Measurements from ENCODE around the gene ATRX.
"Not testable (repeated sequence)": the region's sequence is repeated elsewhere in the genome, so short reads cannot be mapped to it uniquely, and the experiment has no call there.

ATRX gene

DNA sequence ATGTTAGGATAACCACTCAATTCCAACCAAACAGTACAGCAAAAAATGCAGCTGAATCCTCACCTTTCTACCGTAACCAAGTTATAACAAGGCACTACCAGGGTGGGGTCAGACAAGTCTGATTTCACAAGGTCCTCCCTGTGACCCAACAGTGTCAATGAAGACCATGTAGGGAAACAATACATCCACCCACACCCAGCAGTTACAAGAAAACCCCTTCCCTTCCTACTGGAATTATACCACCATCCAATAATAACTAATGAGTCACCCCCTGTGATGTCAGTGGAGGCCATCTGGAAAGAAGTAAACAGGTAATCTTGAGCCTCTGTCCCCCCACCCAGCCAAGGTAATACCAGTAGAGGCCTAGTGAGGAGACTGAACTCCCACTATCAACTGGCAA lies 221.2 kb downstream of the ATRX start:
- no peak for DNase-seq (ENCODE audit: extremely low read depth, low read depth)
- TF ChIP-seq, protein P1, sequence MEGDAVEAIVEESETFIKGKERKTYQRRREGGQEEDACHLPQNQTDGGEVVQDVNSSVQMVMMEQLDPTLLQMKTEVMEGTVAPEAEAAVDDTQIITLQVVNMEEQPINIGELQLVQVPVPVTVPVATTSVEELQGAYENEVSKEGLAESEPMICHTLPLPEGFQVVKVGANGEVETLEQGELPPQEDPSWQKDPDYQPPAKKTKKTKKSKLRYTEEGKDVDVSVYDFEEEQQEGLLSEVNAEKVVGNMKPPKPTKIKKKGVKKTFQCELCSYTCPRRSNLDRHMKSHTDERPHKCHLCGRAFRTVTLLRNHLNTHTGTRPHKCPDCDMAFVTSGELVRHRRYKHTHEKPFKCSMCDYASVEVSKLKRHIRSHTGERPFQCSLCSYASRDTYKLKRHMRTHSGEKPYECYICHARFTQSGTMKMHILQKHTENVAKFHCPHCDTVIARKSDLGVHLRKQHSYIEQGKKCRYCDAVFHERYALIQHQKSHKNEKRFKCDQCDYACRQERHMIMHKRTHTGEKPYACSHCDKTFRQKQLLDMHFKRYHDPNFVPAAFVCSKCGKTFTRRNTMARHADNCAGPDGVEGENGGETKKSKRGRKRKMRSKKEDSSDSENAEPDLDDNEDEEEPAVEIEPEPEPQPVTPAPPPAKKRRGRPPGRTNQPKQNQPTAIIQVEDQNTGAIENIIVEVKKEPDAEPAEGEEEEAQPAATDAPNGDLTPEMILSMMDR (IDR thresholded peaks at IDR 0.05; ENCODE audit: low read depth, low read length), result no peak

DNA sequence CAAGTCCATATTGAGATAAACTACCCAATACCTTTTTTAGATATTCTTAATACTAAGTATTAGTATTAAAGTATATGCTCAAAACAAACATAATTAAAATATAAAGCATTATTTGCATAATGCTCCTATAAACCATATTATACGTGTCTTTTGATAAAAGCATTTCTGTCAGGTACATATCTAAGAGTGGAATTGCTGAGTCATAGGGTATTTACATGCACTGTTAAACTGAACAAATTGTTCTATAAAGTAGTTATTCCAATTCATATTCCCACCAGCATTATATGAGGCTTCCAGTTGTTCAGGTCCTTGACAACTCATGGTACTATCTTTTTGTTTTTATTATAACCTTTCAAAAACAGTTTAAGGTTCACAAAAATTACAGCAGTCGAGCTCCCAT lies 224.6 kb downstream of the ATRX start:
- no peak for DNase-seq (ENCODE audit: extremely low read depth, low read depth)
- TF ChIP-seq, protein P1 (IDR thresholded peaks at IDR 0.05; ENCODE audit: low read depth, low read length), result no peak

DNA sequence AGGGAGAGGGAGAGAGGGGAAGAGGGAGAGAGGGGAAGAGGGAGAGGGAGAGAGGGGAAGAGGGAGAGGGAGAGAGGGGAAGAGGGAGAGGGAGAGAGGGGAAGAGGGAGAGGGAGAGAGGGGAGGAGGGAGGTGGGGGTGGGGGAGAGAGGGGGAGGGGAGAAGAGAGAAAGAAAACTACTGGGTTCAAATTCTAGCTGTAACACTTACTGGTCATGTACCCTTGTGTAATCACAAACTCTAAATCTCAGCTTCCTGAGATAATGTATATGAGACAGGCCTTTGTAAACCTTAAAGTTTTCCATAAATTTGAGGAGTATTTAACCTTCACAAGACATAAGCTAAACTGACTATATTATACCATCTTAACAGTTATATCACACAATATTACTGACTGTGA lies 229.7 kb downstream of the ATRX start:
- no peak for DNase-seq (ENCODE audit: extremely low read depth, low read depth)
- TF ChIP-seq, protein P1 (IDR thresholded peaks at IDR 0.05; ENCODE audit: low read depth, low read length), result no peak

DNA sequence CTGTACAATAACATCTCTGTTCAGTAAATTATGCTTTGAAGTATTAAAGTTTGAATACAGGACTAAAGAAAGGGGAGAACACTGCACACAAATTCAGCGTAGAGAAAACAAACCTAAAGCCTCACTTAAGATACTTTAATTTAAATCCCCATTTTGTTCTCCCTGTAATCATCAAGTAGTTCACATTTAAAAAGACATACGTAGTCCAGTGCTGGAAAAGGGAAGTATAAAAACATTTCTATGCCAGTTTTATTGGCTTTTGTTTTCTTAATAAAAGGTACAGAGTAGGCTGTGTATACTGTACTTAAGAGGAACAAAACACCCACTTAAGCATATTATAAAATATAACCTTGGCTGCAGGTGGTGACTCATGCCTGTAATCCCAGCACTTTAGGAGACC lies 237.3 kb downstream of the ATRX start:
- no peak for DNase-seq (ENCODE audit: extremely low read depth, low read depth)
- TF ChIP-seq, protein P1 (IDR thresholded peaks at IDR 0.05; ENCODE audit: low read depth, low read length), result no peak

DNA sequence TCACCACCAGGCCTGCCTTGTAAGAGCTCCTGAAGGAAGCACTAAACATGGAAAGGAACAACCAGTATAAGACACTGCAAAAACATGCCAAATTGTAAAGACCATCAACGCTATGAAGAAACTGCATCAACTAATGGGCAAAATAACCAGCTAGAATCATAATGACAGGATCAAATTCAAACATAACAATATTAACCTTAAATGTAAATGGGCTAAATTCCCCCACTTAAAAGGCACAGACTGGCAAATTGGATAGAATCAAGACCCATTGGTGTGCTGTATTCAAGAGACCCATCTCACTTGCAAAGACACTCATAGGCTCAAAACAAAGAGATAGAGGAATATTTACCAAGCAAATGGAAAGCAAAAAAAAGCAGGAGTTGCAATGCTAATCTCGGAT lies 246.2 kb downstream of the ATRX start:
- DNase-seq (ENCODE audit: extremely low read depth, low read depth), result not testable (repeated sequence)

DNA sequence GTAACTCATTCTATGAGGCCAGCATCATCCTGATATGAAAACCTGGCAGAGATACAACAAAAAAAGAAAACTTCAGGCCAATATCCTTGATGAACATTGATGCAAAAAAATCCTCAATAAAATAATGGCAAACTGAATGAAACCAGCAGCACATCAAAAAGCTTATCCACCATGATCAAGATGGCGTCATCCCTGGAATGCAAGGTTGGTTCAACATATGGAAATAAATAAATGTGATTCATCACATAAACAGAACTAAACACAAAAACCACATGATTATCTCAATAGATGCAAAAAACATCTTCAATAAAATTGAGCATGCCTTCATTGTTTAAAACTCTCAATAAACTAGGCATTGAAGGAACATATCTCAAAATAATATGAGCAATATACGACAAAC lies 254.8 kb downstream of the ATRX start:
- DNase-seq (ENCODE audit: extremely low read depth, low read depth), result not testable (repeated sequence)

DNA sequence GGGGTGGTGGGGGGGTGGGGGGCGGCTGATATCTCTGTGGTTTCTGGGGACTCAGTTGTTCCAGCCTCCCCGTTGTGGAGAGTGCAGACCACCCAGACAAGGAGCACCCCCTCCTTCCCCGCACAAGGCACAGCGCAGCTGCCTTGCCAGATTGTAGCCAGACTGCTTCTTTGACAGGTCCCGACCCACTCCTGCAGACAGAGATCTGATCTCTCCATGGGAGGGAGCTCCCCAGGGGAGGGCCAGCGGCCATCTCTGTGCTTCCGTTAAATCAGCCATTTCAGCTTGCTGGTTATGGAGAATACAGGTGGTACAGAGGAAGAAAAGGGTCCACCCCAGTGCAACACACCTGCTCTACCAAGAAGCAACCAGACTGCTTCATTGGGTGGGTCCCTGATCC lies 258.0 kb downstream of the ATRX start:
- DNase-seq (ENCODE audit: extremely low read depth, low read depth), result no peak
- TF ChIP-seq, protein P1 (IDR thresholded peaks at IDR 0.05; ENCODE audit: low read depth, low read length), result no peak

DNA sequence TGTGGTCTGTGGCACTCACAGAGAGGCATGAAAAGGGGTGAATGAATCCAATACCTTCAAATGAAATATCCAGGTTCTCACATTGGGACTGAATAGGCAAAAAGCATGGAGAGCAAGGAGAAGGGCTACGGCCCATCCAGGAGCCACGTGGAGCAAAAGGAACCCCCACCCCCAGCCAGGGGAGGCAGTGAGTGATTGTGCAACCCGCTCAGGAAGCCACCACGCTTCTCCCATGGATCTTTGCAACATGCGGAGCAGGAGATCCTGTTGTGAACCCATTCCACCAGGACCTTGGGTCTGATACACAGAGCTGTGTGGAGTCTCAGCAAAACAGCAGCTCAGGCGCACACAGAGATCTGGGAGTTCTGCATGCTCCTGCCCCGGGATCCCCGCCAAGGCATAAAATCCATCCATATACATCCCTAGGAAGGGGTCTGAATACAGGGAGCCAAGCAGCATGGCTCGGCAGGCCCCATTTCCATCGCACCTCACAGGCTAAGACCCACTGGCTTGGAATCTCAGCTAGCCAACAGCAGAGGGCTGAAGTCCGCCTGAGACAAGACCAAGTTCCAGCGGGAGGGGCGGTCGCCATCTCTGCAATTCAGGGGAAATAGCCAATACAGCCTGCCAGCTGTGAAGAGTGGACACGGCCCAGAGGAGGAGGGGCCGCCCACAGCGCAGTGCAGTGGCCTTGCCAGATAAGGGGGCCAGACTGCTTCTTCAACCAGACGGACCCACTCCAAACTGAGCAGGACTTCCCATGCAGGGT lies 258.6 kb downstream of the ATRX start:
- DNase-seq (ENCODE audit: extremely low read depth, low read depth), result no peak
- TF ChIP-seq, protein P1 (IDR thresholded peaks at IDR 0.05; ENCODE audit: low read depth, low read length), result no peak

All from AG09319 (cell line).